HL-60 (cell line): Measurements from ENCODE around the gene TAF3.
"Not testable (repeated sequence)": the region's sequence is repeated elsewhere in the genome, so short reads cannot be mapped to it uniquely, and the experiment has no call there.

Experiments
- POLR2AphosphoS5 ChIP-seq: IDR thresholded peaks from 2 replicates; pipeline ENCODE4 v1.6.1; 2012; ENCODE audit warnings: low read depth
- TF ChIP-seq, protein P1 (sequence below): IDR thresholded peaks from one replicate; pipeline ENCODE4 v1.5.1; 2011; ENCODE audit warnings: low read length, control low read depth, inconsistent platforms; ENCODE audit not compliant: insufficient read depth

DNA sequence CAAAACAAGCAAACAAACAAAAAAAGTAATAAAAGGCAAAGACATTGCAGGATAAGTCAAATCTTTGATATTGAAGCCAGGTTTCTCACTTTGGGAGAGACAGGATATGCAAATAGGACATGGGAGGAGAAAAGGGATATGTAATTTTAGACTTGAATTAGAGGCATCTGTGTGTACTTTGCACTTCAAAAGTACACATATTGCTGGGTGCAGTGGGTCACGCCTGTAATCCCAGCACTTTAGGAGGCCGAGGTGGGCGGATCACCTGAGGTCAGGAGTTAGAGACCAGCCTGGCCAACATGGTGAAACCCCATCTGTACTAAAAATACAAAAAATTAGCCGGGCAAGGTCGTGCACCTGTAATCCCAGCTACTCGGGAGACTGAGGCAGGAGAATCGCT lies 6.6 kb upstream of the TAF3 start:
- TF ChIP-seq, protein P1, sequence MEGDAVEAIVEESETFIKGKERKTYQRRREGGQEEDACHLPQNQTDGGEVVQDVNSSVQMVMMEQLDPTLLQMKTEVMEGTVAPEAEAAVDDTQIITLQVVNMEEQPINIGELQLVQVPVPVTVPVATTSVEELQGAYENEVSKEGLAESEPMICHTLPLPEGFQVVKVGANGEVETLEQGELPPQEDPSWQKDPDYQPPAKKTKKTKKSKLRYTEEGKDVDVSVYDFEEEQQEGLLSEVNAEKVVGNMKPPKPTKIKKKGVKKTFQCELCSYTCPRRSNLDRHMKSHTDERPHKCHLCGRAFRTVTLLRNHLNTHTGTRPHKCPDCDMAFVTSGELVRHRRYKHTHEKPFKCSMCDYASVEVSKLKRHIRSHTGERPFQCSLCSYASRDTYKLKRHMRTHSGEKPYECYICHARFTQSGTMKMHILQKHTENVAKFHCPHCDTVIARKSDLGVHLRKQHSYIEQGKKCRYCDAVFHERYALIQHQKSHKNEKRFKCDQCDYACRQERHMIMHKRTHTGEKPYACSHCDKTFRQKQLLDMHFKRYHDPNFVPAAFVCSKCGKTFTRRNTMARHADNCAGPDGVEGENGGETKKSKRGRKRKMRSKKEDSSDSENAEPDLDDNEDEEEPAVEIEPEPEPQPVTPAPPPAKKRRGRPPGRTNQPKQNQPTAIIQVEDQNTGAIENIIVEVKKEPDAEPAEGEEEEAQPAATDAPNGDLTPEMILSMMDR: not testable (repeated sequence)
- TF ChIP-seq POLR2AphosphoS5: not testable (repeated sequence)
